Measurements from ENCODE around the gene OTUB2.

The OTUB2 gene

DNA sequence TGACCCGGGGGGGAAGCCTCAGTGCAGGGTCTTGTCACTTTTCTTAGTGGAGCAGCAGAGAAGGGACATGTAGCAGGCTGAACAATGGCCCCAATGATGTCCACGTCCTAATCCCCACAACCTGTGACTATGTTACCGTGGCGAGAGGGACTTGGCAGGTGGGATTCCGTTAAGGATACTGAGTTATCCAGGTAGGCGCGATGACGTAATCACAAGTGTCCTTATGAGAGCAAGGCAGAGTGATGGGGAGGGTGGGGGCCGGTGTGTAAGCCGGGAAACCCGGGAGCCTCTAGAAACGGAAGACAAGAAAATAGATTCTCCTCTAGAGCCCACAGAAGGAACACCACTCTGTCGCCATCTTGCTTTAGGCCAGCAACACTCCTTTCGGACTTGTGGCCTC is 4.4 kb downstream of the OTUB2 start:
- DNase-seq (ENCODE audit: low read depth): no peak
- no peak for TF ChIP-seq CTCF (IDR thresholded peaks at IDR 0.05; ENCODE audit: control insufficient read depth, extremely low read depth, insufficient read depth)
- H3K4me3 ChIP-seq (ENCODE audit: low read depth, low read length): no peak overlapping the region

DNA sequence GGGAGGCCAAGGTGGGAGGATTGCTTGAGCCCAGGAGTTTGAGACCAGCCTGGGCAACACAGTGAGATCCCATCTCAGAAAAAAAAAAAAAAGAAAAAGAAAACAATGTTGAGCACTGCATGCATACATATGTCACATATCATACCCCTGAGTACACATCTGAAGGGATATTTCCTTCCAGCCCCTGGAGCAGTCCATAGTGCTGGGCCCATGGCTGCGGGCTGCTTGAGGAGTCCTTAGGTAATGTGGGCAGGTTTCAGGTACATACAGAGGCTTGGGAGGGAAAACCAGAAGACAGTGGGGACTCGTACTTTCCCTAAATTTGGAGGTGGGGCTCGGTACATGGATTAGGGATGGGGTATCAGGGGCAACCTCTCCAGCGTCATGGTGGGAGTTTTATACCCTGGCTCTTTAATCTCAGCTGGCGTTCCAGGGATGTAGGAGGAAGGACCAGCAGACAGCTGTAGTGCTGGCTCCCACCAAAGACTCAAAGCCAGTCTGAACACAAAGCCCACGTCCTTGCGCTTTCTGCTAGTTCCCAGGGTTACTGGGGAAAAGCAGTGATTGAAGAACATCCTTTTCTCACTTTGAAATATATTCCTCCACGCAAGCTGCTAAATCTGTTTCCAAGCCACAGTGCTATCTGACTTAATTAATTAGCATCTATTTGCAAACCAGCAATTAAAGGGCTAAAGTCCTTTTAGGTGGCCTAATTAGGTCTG is 5.2 kb downstream of the OTUB2 start:
- no peak for DNase-seq (ENCODE audit: low read depth)
- H3K4me3 ChIP-seq (ENCODE audit: low read depth, low read length): no peak overlapping the region
- TF ChIP-seq CTCF (IDR thresholded peaks at IDR 0.05; ENCODE audit: control insufficient read depth, extremely low read depth, insufficient read depth): no peak

DNA sequence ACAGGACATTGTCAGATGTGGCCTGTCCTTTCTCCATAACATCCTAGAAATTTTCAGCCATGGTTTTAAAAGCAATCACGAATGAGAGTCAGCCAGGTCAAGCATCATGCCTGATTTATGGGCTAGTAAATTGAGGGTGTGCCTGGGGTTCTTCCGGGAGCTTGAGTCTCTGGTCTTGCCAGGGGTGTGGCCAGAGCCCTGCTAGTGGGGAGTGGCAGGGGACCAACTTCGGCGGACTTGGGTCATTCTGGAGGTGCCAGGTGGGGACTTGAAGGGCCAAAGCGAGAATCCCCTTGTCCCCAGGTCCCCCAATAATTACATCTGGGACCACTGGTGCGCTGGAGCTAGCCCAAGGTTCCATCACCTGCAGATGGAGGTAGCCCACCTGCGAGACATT is 5.7 kb downstream of the OTUB2 start:
- no peak overlapping the region for H3K4me3 ChIP-seq (ENCODE audit: low read depth, low read length)
- TF ChIP-seq CTCF (IDR thresholded peaks at IDR 0.05; ENCODE audit: control insufficient read depth, extremely low read depth, insufficient read depth): no peak
- no peak for DNase-seq (ENCODE audit: low read depth)

DNA sequence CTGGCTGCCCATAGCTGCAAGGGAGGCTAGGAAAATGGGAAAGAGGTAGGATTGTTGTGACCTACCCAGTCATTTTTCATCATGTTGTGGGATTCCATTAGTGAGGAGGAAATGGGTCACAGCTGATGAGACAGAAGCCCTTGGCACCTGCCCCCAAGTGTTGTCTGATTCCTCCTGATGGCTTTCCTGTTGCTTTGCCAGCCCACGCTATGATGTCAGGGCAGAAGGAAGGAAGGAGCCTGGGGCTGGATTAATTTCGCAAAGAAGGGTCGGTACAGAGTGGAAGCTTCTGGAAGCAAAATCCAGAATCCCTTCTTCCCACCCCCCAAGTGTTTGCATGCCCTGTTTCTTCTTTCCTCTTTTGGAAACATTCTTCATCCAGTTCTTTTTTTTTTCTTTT is 8.7 kb downstream of the OTUB2 start:
- no peak overlapping the region for H3K4me3 ChIP-seq (ENCODE audit: low read depth, low read length)
- TF ChIP-seq CTCF (IDR thresholded peaks at IDR 0.05; ENCODE audit: control insufficient read depth, extremely low read depth, insufficient read depth): no peak
- no peak for DNase-seq (ENCODE audit: low read depth)

- no peak overlapping the region for H3K4me3 ChIP-seq (ENCODE audit: low read depth, low read length)
- peak; percentile 80 for TF ChIP-seq CTCF (IDR thresholded peaks at IDR 0.05; ENCODE audit: control insufficient read depth, extremely low read depth, insufficient read depth)
- DNase-seq (ENCODE audit: low read depth): no peak
Observed at GRCh38 chr14:94036313-94037167, 10.4 kb downstream of the OTUB2 start.

DNA sequence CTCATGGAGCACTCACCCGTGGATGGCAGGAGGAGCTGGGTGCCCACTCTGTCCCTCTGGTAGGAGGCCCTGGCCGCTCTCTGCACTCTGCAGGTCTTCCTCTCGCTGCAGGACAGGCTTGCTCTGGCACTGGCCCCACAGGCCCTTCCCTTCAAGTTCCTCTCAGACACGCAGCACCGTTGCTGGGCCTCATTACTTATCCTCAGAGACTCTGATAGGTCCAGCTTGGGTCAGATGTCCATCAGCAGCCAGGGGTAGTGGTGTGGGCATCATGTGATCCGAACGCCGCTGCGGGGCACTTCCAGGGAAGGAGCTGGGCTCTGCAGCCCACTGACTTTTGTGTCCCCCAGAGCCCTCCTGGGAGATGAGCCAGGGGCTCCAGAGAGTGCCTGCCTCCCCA is 11.8 kb downstream of the OTUB2 start:
- TF ChIP-seq CTCF (IDR thresholded peaks at IDR 0.05; ENCODE audit: control insufficient read depth, extremely low read depth, insufficient read depth): no peak
- no peak overlapping the region for H3K4me3 ChIP-seq (ENCODE audit: low read depth, low read length)
- no peak for DNase-seq (ENCODE audit: low read depth)

Data from LNCaP clone FGC (cell line).